ENCODE data around the gene BTNL8.

BTNL8 gene, protein sequence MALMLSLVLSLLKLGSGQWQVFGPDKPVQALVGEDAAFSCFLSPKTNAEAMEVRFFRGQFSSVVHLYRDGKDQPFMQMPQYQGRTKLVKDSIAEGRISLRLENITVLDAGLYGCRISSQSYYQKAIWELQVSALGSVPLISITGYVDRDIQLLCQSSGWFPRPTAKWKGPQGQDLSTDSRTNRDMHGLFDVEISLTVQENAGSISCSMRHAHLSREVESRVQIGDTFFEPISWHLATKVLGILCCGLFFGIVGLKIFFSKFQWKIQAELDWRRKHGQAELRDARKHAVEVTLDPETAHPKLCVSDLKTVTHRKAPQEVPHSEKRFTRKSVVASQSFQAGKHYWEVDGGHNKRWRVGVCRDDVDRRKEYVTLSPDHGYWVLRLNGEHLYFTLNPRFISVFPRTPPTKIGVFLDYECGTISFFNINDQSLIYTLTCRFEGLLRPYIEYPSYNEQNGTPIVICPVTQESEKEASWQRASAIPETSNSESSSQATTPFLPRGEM

GRCh38 chr5:180898621-180899246, at the start of gene BTNL8:
TSS of gene BTNL8 (plus strand) at chr5:180899159. CDS start at chr5:180899311, 152 bp downstream.
- DNase-seq (ENCODE audit: low read depth, low spot score), result no peak

- no peak for DNase-seq (ENCODE audit: low read depth, low spot score)
Observed at GRCh38 chr5:180849827-180850226, 49.1 kb upstream of the BTNL8 start.

DNA sequence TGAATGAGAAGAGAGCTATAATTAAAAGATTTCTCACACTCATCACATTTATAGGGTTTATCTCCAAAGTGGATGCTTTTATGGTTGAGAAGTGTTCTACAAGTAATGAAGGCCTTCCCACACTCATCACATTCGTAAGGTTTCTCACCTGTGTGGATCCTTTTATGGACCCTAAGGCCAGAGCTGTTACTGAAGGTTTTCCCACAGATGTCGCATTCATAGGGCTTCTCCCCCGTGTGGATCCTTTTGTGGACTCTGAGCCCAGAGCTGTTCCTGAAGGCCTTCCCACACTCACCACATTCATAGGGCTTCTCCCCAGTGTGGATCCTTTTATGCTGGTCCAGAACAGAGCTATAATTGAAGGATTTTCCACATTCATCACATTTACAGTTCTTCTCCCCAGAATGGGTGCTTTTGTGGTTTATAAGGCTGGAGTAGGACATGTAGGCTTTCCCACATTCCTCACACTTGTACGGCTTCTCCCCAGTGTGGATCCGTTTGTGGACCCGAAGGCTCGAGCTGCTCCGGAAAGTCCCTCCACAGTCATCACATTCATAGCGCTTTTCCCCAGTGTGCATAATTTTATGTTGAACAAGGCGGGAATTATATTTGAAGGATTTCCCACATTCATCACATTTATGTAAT, 48.4 kb upstream of the BTNL8 start:
- no peak for DNase-seq (ENCODE audit: low read depth, low spot score)

DNA sequence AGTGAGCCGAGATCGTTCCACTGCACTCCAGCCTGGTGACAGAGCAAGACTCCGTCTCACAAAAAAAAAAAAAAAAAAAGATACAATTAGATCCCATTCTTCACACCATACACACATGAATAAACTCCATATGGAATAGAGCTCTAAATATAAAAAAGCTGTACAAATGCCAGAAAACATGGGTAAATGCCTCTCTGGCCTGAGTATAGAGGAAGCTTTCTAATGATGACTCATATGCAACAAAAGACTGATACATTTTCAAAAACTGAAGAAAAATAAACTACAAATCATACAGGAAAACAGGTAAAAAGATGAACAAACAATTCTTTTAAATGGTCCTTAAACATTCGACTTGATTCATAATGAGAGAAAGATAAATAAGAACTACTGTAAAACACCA, 46.5 kb upstream of the BTNL8 start:
- DNase-seq (ENCODE audit: low read depth, low spot score), result no peak

DNA sequence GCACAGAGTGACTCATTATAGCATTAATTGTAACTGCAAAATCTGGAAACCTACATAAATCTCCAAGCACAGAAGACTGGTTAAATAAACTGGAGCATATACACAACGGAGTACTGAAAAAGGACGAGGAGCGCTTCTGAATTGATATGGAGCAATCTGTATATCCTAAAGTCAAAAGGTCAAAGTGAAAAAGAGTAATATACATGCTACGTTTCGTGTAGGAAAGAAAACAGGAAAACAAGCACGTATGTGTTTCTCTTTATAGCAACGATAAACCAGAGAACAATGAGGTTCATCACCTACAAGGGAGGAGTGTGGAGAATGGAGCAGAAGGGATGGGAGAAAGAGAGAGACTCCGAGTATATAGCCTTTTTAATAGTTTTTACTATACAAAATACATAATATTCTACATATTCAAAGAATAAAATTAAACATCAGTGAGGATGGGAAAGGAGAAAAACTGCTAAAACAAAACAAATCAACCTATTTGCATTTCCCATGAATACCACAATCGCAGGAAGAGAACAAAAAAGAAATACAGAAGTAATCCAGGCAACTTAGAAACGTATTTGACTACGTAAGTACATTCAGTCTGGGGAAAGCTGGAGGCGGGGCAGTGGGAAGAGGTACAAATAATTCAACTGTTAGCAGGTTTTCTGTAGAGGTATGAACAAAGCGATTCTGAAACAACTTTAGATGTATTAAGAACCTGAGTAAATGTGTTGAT, 45.7 kb upstream of the BTNL8 start:
- DNase-seq (ENCODE audit: low read depth, low spot score), result no peak

DNA sequence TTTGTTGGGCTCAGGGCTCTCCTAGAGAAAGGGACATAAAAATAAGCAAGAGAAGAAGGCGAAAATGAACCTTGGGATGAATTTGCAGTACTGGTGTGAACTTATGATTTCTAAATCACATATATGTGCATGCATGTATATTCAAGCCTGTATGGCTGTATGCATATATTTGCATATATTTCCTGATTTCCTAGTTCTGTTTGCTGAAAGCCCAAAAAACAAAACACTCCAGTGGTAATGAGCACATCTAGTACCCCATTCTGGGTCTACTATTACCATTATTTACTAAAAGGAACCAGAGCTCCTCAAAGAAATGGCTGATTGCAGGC, 45.1 kb upstream of the BTNL8 start:
- no peak for DNase-seq (ENCODE audit: low read depth, low spot score)

- no peak for DNase-seq (ENCODE audit: low read depth, low spot score)
Observed at GRCh38 chr5:180858586-180858985, 40.4 kb upstream of the BTNL8 start.

- no peak for DNase-seq (ENCODE audit: low read depth, low spot score)
Observed at GRCh38 chr5:180860273-180860886, 38.6 kb upstream of the BTNL8 start.

GRCh38 chr5:180860887-180861822, 37.8 kb upstream of the BTNL8 start, which contains the start of gene ZFP62:
TSS of gene ZFP62 (minus strand) at chr5:180861276. CDS start at chr5:180861219, 57 bp downstream.
- DNase-seq (ENCODE audit: low read depth, low spot score), result peak; percentile 97

DNA sequence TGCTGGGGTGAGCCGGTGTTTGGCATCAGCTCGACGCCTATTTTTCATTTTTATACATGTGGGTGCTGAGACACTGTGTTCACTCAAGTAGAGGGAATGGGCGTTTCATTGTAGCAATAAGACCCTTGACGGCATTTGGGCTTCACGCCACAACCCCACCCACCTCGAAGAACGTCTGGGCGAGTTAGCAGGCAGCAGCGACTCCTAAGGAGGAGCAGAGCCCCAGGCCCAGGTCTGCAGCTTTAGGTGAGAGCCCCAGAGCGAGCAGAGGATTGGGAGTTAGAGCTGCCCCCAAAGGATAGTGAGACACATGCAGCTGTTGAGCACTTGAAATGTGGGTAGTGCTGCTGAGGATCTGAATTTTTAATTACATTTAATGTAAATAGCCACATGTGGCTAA, 36.3 kb upstream of the BTNL8 start:
- no peak for DNase-seq (ENCODE audit: low read depth, low spot score)

DNA sequence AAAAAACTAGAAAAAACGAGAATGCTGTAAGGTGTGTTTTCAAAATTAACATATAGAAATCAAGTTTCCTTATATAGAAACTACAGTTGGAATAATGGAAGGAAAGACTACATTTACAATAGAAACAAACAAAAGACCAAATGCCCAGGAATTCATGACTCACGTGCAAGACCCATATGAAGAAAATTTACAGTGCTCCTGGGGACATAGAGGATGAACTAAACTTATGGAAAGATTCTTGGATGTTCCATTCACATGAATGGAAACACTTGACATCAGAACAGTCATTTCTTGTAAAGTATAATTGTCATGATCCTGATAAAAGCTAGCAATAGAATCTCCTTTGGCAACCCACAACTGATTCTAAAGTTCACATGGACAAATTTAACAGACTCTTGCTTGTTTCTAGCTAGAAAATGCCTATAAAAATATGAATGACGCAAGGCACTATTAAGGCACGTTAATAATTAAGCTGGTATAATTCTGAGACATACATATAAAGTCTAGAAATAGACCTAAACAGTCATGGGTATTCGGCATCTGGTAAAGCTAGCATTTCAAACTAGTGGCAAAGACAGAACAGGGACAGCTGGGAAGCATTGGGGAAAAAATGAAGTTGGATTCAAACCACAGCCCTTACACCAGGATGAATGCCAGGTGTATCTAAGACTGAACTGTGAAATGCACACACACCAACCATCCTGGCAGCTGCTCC, 32.8 kb upstream of the BTNL8 start:
- DNase-seq (ENCODE audit: low read depth, low spot score), result no peak

GRCh38 chr5:180866985-180867384, 32.0 kb upstream of the BTNL8 start:
- no peak for DNase-seq (ENCODE audit: low read depth, low spot score)

GRCh38 chr5:180868960-180869359, 30.0 kb upstream of the BTNL8 start:
- peak; percentile 78 for DNase-seq (ENCODE audit: low read depth, low spot score)

GRCh38 chr5:180869587-180869986, 29.4 kb upstream of the BTNL8 start:
- no peak for DNase-seq (ENCODE audit: low read depth, low spot score)

DNA sequence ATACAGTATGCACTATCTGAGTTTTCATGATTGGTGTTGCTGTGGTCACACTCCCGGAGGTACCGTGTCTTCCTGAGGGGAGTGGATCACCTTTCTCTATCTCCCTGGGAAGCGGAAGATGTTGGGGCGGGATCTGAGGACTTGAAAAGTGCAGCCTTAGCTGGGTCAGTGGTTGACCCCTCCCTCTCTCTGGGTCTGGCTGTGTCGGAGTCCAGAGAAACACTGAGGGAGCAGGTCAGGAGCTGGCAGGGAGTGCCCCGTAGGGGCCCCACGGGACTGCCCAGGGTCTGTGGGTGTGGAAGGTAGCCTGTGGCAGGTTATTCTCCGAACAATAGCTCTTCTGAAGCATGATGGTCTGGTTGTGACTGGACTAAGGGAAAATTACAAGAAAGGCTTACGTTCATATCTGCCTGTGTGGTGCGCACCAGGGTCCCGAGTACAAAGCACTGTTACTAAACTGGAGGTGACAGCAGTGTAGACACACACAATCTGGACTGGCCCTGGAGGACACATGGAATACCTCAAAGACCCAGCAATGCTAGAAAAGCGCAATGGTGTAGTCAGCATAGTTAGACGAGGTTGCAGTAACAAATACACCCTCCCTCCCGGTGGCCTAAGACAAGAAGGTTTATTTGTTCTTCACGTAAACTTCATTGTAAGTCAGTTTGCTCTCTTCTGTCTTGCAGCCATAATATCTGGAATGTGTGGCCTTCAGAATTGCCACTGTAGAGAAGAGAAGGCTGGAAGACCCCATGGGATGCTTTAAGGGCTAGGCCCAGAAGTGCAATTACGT, 28.5 kb upstream of the BTNL8 start:
- DNase-seq (ENCODE audit: low read depth, low spot score), result no peak

GRCh38 chr5:180872419-180872818, 26.5 kb upstream of the BTNL8 start:
- no peak for DNase-seq (ENCODE audit: low read depth, low spot score)

DNA sequence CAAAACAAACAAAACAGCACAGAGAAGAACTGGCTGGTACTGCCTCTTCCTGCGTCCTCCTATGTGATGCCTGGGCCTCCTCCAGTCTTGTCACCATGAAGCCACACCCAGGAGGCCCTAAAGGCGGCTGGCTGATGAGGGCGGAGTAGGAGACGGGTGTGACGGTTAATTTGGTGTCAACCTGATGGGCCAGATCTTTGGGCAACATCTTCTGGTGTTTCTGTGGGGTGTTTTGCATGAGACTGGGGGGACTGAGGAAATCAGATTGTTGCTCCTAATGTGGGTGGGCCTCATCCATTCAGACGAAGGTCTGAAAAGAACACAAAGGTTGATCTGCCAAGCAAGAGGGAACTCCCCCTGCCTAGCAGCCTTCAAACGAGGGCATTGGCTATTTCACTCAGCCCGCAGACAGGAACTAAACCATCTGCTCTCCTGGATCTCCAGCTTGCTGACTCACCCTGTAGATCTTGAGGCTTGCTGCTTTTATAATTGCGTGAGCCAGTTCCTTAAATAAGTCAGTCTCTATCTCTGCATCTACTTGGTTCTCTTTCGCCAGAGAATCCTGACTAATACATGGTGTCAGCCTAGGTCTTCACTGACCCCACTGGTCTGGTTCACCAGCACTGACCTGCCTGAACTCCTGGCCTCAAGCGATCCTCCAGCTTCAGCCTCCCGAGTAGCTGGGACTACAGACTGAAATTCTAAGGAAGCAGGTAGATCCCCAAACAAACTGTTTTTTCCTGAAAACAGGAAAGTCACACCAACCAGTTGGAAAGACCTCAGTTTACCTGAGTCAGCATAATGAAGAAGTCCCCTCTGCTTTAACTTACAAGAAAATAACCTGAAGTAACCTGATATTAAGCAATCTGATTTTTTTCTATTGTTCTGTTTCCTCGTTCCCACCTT, 25.1 kb upstream of the BTNL8 start:
- DNase-seq (ENCODE audit: low read depth, low spot score), result no peak
